Measurements from ENCODE around the gene SLC22A14. TPM values are rescaled to one million over a fixed set of nuclear protein-coding genes. Genes with fewer than 3 reads are reported as not detected.

The SLC22A14 gene
- total and polyA plus RNA-seq, 4 donors, result 0.17 TPM; not detected in 3

GRCh38 chr3:38347421-38348200 lies 65.5 kb downstream of the SLC22A14 start:
- peak; percentile 56 for DNase-seq (ENCODE audit: low spot score)
- peaks cover 0 to 10% (median 4%) of the 10 kb centered on the region in 4 donors for H3K36me3 ChIP-seq (ENCODE audit: control insufficient read depth in 4 of 4, insufficient read depth in 3 of 4, low read depth in 1 of 4, low read length in 3 of 4)
- 33% methylated on average over 19 of the region's 19 CpGs for WGBS
- peak overlapping the region; percentile 91 to 92 for H3K27ac ChIP-seq (ENCODE audit: low read depth in 1 of 2, low read length in 2 of 2)
- peaks cover 12 to 49% (median 32%) of the 10 kb centered on the region in 4 donors for H3K4me1 ChIP-seq (ENCODE audit: control insufficient read depth in 4 of 4, insufficient read depth in 4 of 4, low read length in 3 of 4)
- H3K27me3 ChIP-seq (ENCODE audit: control insufficient read depth in 4 of 4, insufficient read depth in 4 of 4, low read length in 3 of 4), result no peaks in the 10 kb centered on the region
- TF ChIP-seq HNF4A (conservative IDR thresholded peaks at IDR 0.05) (peak; percentile 96 to 98), JUND (IDR thresholded peaks at IDR 0.05) (peak; percentile 29 to 51), SP1 (IDR thresholded peaks at IDR 0.05) (peak; percentile 64), TAF1 (conservative IDR thresholded peaks at IDR 0.05) (no peak), RAD21 (IDR thresholded peaks at IDR 0.05) (peak; percentile 14 to 36), YY1 (IDR thresholded peaks at IDR 0.05) (peak; percentile 93), FOXA1 (IDR thresholded peaks at IDR 0.05) (no peak), REST (IDR thresholded peaks at IDR 0.05) (peak; percentile 85), HNF4G (IDR thresholded peaks at IDR 0.05) (peak; percentile 89), RXRA (IDR thresholded peaks at IDR 0.05) (peak; percentile 73 to 79), FOXA2 (IDR thresholded peaks at IDR 0.05) (peak; percentile 53), MAX (IDR thresholded peaks at IDR 0.05) (peak; percentile 52), NR2F2 (IDR thresholded peaks at IDR 0.05) (no peak), EGR1 (IDR thresholded peaks at IDR 0.05; ENCODE audit: low read depth in 2 of 2) (no peak), ZBTB33 (IDR thresholded peaks at IDR 0.05) (peak; percentile 51), GABPA (IDR thresholded peaks at IDR 0.05 in 1 of 2, conservative IDR thresholded peaks at IDR 0.05 in 1 of 2) (no peak), CTCF (IDR thresholded peaks at IDR 0.05; ENCODE audit: low read depth, low read length, missing input control) (no peak)
- TF ChIP-seq, protein P1, sequence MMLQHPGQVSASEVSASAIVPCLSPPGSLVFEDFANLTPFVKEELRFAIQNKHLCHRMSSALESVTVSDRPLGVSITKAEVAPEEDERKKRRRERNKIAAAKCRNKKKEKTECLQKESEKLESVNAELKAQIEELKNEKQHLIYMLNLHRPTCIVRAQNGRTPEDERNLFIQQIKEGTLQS (IDR thresholded peaks at IDR 0.05), result no peak
- peak overlapping the region; percentile 56 to 90 for H3K9ac ChIP-seq (ENCODE audit: low read depth in 1 of 2, low read length in 2 of 2)
- peak overlapping the region; percentile 92 to 96 (median 95) for H3K4me3 ChIP-seq (ENCODE audit: low read depth in 1 of 3, low read length in 3 of 3)
- no peaks in the 10 kb centered on the region for H3K9me3 ChIP-seq (ENCODE audit: control insufficient read depth in 4 of 4, low read length in 3 of 4)

All from liver (tissue), 9 donors.